GM12878 (cell line): ENCODE measurements around the gene JMJD7. TPM values are rescaled to one million over a fixed set of nuclear protein-coding genes. Genes with fewer than 3 reads are reported as not detected.

Experiments
- ATAC-seq: fragments of 200-7000 bp; cut with Tn5 transposase; 3 replicates; pipeline ENCODE4 v1.9.1; 2020; ENCODE audit warnings: mild to moderate bottlenecking, moderate library complexity
- BruUV-seq: library from RNA; stranded (reverse); fragments of 400-500 nt; replicated peaks from 2 replicates; lab custom pipeline; 2021; lab: Mats Ljungman, UMichigan
- CTCF ChIA-PET: fragments of 300-600 bp; sonication (Branson Sonifier 250); formaldehyde crosslinking; extraction: SDS; loops from one replicate; lab custom pipeline; 2021; ENCODE audit warnings: inconsistent platforms; lab: Yijun Ruan, JAX
- POLR2A ChIA-PET: fragments of 350-600 bp; formaldehyde crosslinking; extraction: SDS; loops from one replicate; lab custom pipeline; 2021; ENCODE audit warnings: inconsistent platforms; lab: Charles Lee
- RAD21 ChIA-PET: fragments of 300-600 bp; sonication (Branson Sonifier 250); formaldehyde crosslinking; loops from one replicate; lab custom pipeline; 2023; ENCODE audit warnings: antibody characterized with exemption; ENCODE audit not compliant: unreplicated experiment; lab: Charles Lee
- SMC1A ChIA-PET: fragments of 300-600 bp; sonication (Branson Sonifier 250); formaldehyde crosslinking; loops from one replicate; lab custom pipeline; 2023; ENCODE audit not compliant: unreplicated experiment, uncharacterized antibody; lab: Charles Lee
- DNase-seq: peaks from one replicate; pipeline ENCODE4 v3.0.0-alpha.2; 2011; ENCODE audit warnings: low read depth, low spot score
- FAIRE-seq: peaks from 3 replicates; lab custom pipeline; 2011; peaks lifted over from hg19 to GRCh38; lab: Jason Lieb, UNC
- H2AFZ ChIP-seq: 2 replicates; pipeline ENCODE4 v1.6.0; 2011; ENCODE audit warnings: low read depth, low read length, control low read depth; ENCODE audit not compliant: control insufficient read depth
- H3K27ac ChIP-seq: 2 replicates; pipeline ENCODE4 v1.5.1; 2011; ENCODE audit warnings: control low read depth; ENCODE audit not compliant: control insufficient read depth, insufficient read depth
- H3K27me3 ChIP-seq, 2 experiments: replicated peaks in 1 of 2; 2 replicates each; pipeline versions ENCODE4 v1.6.0 to v1.6.1; 2011; ENCODE audit warnings: low read length in 1 of 2; ENCODE audit not compliant: control insufficient read depth in 2 of 2, insufficient read depth in 2 of 2
- H3K36me3 ChIP-seq, 2 experiments: 2 replicates each; pipeline ENCODE4 v1.5.1; 2011; ENCODE audit warnings: low read length in 1 of 2; ENCODE audit not compliant: control insufficient read depth in 2 of 2, insufficient read depth in 2 of 2
- H3K4me1 ChIP-seq: 2 replicates; pipeline ENCODE4 v1.6.1; 2011; ENCODE audit warnings: mild to moderate bottlenecking, low read length, moderate library complexity, mixed read lengths; ENCODE audit not compliant: control insufficient read depth, insufficient read depth
- H3K4me2 ChIP-seq: 2 replicates; pipeline ENCODE4 v1.6.0; 2011; ENCODE audit warnings: control low read depth; ENCODE audit not compliant: control insufficient read depth, insufficient read depth
- H3K4me3 ChIP-seq: fragments of 200-600 bp; sonication (generic); 2 replicates; pipeline ENCODE4 v1.5.1; 2016
- H3K79me2 ChIP-seq: 2 replicates; pipeline ENCODE4 v1.6.0; 2011; ENCODE audit warnings: low read length; ENCODE audit not compliant: control insufficient read depth, insufficient read depth
- H3K9ac ChIP-seq: 2 replicates; pipeline ENCODE4 v1.8.0; 2011; ENCODE audit warnings: low read length, control low read depth, mixed read lengths; ENCODE audit not compliant: control insufficient read depth, insufficient read depth
- H3K9me3 ChIP-seq: replicated peaks from 3 replicates; pipeline ENCODE4 v1.5.1; 2011; ENCODE audit warnings: mild to moderate bottlenecking, low read length; ENCODE audit not compliant: control insufficient read depth, insufficient read depth
- H4K20me1 ChIP-seq: 2 replicates; pipeline ENCODE4 v1.6.0; 2011; ENCODE audit not compliant: control insufficient read depth, insufficient read depth
- CBFB ChIP-seq: IDR thresholded peaks from 2 replicates; pipeline ENCODE4 v1.6.1; 2016; ENCODE audit warnings: antibody characterized with exemption, low read depth
- ETV6 ChIP-seq, 2 experiments: fragments of 450-650 bp in 1 of 2; IDR thresholded peaks in 1 of 2; conservative IDR thresholded peaks in 1 of 2; 2 replicates each; pipeline ENCODE4 v1.6.1; 2014; ENCODE audit warnings: antibody characterized with exemption in 1 of 2, borderline replicate concordance in 1 of 2, low read depth in 1 of 2, mild to moderate bottlenecking in 1 of 2, moderate library complexity in 1 of 2
- JUNB ChIP-seq: IDR thresholded peaks from 2 replicates; pipeline ENCODE4 v1.6.1; 2016; ENCODE audit warnings: antibody characterized with exemption, mild to moderate bottlenecking
- ZBTB33 ChIP-seq: fragments of 450-650 bp; IDR thresholded peaks from 2 replicates; pipeline ENCODE4 v1.6.1; 2017; ENCODE audit warnings: mild to moderate bottlenecking
- ZBTB40 ChIP-seq: fragments of 450-650 bp; IDR thresholded peaks from 2 replicates; pipeline ENCODE4 v1.6.1; 2016; ENCODE audit warnings: mild to moderate bottlenecking, moderate library complexity, borderline replicate concordance
- ZZZ3 ChIP-seq: IDR thresholded peaks from 2 replicates; pipeline ENCODE4 v1.6.1; 2011; ENCODE audit warnings: low read depth; ENCODE audit not compliant: control insufficient read depth, insufficient read length
- WGBS: methylation state at CpG from one replicate; pipeline ENCODE4 v1.1.6; 2016; ENCODE audit warnings: low lambda C conversion rate; ENCODE audit not compliant: insufficient replicate concordance, insufficient coverage; ENCODE audit errors: missing lambda C conversion rate; 5-methylcytosine and 5-hydroxymethylcytosine counted together
- in situ Hi-C: fragments of 300-500 bp; cut with MboI; formaldehyde crosslinking; loops from 9 replicates; pipeline ENCODE4 v1.14.3; 2018; ENCODE audit warnings: mixed read lengths
- intact Hi-C: fragments of 100-400 bp; cut with micrococcal nuclease; formaldehyde crosslinking; loops from one replicate; pipeline ENCODE4 v1.14.2; 2022; ENCODE audit not compliant: unreplicated experiment
- polyA plus RNA-seq, 11 experiments: library from polyadenylated mRNA; depleted of rRNA in 4 of 11; unstranded in 6 of 11; stranded (reverse) in 5 of 11; fragments of >200 nt; fragmentation: Nextera tagmentation in 4 of 11; fragmentation: Illumina TruSeq in 1 of 11; extraction: Ambion mirVana in 4 of 11; extraction: Trizol in 1 of 11; gene quantifications; 1 replicate in 1 of 11; 2 replicates in 10 of 11; pipeline versions ENCODE4 v1.2.1 to v1.2.3, GENCODE V29; 2011 to 2016; ENCODE audit warnings: inconsistent platforms in 2 of 11, missing spikeins in 2 of 11, low read depth in 1 of 11
- total RNA-seq, 4 experiments: library from RNA; depleted of rRNA in 3 of 4; stranded (reverse); fragments of >200 nt in 3 of 4; fragmentation: Illumina TruSeq in 1 of 4; extraction: Trizol in 1 of 4; gene quantifications; 2 replicates each; pipeline versions ENCODE4 v1.2.1 to v1.2.3, GENCODE V29; 2013 to 2021

The JMJD7 gene
- total and polyA plus RNA-seq, 10 of the 15 experiments (the other 5 are each of a cell fraction or from before 2014, with no cell fraction given) = 0.79 to 12.2 (median 6.5) TPM

- intact Hi-C loops = loop anchor here (5.0 to 10.0 kb wide), 3 partner anchors 119 to 346 kb away; no protein-coding TSS in a partner anchor
- ChIA-PET RAD21 (interaction anchor here (0.8 to 12.6 kb wide), 3 partner anchors 39 to 348 kb away, joined by 3 to 305 read pairs (median 4); partner anchors contain the start of gene MAPKBP1), CTCF (interaction anchor here (3.4 to 6.3 kb wide), 4 partner anchors 38 to 256 kb away, joined by 19 to 365 read pairs (median 36); partner anchors contain the start of gene MAPKBP1), POLR2A (interaction anchor here (0.8 kb wide), 1 partner anchor 39 kb away, joined by 3 read pairs; the partner anchor contains the start of gene MAPKBP1), SMC1A (interaction anchor here (1.2 to 8.3 kb wide), 2 partner anchors 39 to 46 kb away, joined by 4 to 268 read pairs; partner anchors contain the start of gene MAPKBP1)
- Histone ChIP-seq H3K9me3 (no peaks in the 10 kb centered on the region), H3K4me3 (no peak overlapping the region), H3K36me3 (peaks cover 0 to 18% of the 10 kb centered on the region in 2 experiments; a peak in 3 of 4 replicates), H3K27ac (no peak overlapping the region), H3K9ac (no peak overlapping the region), H3K4me2 (no peak overlapping the region), H3K79me2 (no peaks in the 10 kb centered on the region), H2AFZ (no peak overlapping the region), H4K20me1 (no peaks in the 10 kb centered on the region), H3K27me3 (no peaks in the 10 kb centered on the region), H3K4me1 (no peaks in the 10 kb centered on the region)
- no peak for DNase-seq
- in situ Hi-C loops = loop anchor here (5.0 kb wide), 1 partner anchor 41 kb away; the partner anchor contains the start of gene MAPKBP1
- BruUV-seq = no TSS peak
- TF ChIP-seq ETV6 (conservative IDR thresholded peaks at IDR 0.05 in 1 of 2, IDR thresholded peaks at IDR 0.05 in 1 of 2; ENCODE audit: borderline replicate concordance in 1 of 2, low read depth in 1 of 2) (no peak), ZBTB33 (no peak)
- FAIRE-seq = no peak
- ATAC-seq = no peak
- WGBS = 83% methylated on average over 8 of the region's 8 CpGs
These were observed 14.5 kb upstream of the JMJD7 start for GRCh38 chr15:41813426-41813825.

GRCh38 chr15:41814534-41814933, 13.4 kb upstream of the JMJD7 start:
- no peak overlapping the region for H3K9ac ChIP-seq
- RAD21 ChIA-PET = no interaction called here
- intact Hi-C loops = loop anchor here (5.0 to 10.0 kb wide), 3 partner anchors 120 to 347 kb away; no protein-coding TSS in a partner anchor
- H3K4me2 ChIP-seq = no peak overlapping the region
- CTCF ChIA-PET = interaction anchor here (4.6 to 6.3 kb wide), 2 partner anchors 39 to 211 kb away, joined by 41 to 365 read pairs; partner anchors contain the start of gene MAPKBP1
- no peak for DNase-seq
- no peaks in the 10 kb centered on the region for H3K9me3 ChIP-seq
- no peak for ATAC-seq
- peaks cover 3 to 21% of the 10 kb centered on the region in 2 experiments; a peak in 3 of 4 replicates for H3K36me3 ChIP-seq
- SMC1A ChIA-PET = interaction anchor here (8.3 kb wide), 1 partner anchor 40 kb away, joined by 268 read pairs; the partner anchor contains the start of gene MAPKBP1
- no peak for FAIRE-seq
- in situ Hi-C loops = loop anchor here (5.0 kb wide), 1 partner anchor 42 kb away; the partner anchor contains the start of gene MAPKBP1
- H3K79me2 ChIP-seq = no peaks in the 10 kb centered on the region
- no peaks in the 10 kb centered on the region for H3K27me3 ChIP-seq
- WGBS = 100% methylated on average over 5 of the region's 5 CpGs
- no TSS peak for BruUV-seq
- no peak overlapping the region for H3K27ac ChIP-seq
- no peak overlapping the region for H3K4me3 ChIP-seq
- no peaks in the 10 kb centered on the region for H3K4me1 ChIP-seq
- no peaks in the 10 kb centered on the region for H4K20me1 ChIP-seq
- POLR2A ChIA-PET = no interaction called here
- H2AFZ ChIP-seq = no peak overlapping the region
- TF ChIP-seq JUNB = no peak
- TF ChIP-seq CBFB = no peak
- TF ChIP-seq ZZZ3 = no peak
- no peak for TF ChIP-seq ZBTB40
